SK-N-SH treated with all-trans-retinoic acid at 6 μM for 48 hours (cell line): Measurements from ENCODE around the gene SPN.

ENCODE experiments used
- ARNTL ChIP-seq: fragments of 450-650 bp; formaldehyde crosslinking; IDR thresholded peaks from 2 replicates; pipeline ENCODE4 v1.5.0; 2020; ENCODE audit warnings: low read depth, mild to moderate bottlenecking, moderate library complexity, borderline replicate concordance
- BACH2 ChIP-seq: fragments of 250-450 bp; sonication (Bioruptor Pico); IDR thresholded peaks from 2 replicates; pipeline ENCODE4 v1.9.0; 2021; ENCODE audit warnings: mild to moderate bottlenecking, borderline replicate concordance
- CSDC2 ChIP-seq: fragments of 250-450 bp; sonication (Bioruptor Pico); IDR thresholded peaks from 2 replicates; pipeline ENCODE4 v1.5.0; 2020; ENCODE audit warnings: mild to moderate bottlenecking, moderate library complexity
- ESRRG ChIP-seq: fragments of 250-450 bp; sonication (Bioruptor Pico); IDR thresholded peaks from 2 replicates; pipeline ENCODE4 v1.6.1; 2021; ENCODE audit warnings: mild to moderate bottlenecking
- ISL1 ChIP-seq: fragments of 250-450 bp; sonication (Bioruptor Pico); IDR thresholded peaks from 2 replicates; pipeline ENCODE4 v2.1.2; 2022; ENCODE audit warnings: mild to moderate bottlenecking, moderate library complexity
- OSR1 ChIP-seq: fragments of 250-450 bp; sonication (Bioruptor Pico); IDR thresholded peaks from 2 replicates; pipeline ENCODE4 v1.8.0; 2022; ENCODE audit warnings: moderate library complexity, mild to moderate bottlenecking, inconsistent platforms
- RARB ChIP-seq: fragments of 250-450 bp; sonication (Bioruptor Pico); IDR thresholded peaks from 2 replicates; pipeline ENCODE4 v1.8.0; 2021; ENCODE audit warnings: mild to moderate bottlenecking, moderate library complexity
- SNAI2 ChIP-seq: fragments of 250-450 bp; sonication (Bioruptor Pico); IDR thresholded peaks from 2 replicates; pipeline ENCODE4 v1.5.0; 2020; ENCODE audit warnings: mild to moderate bottlenecking, moderate library complexity
- TCF4 ChIP-seq: fragments of 250-450 bp; sonication (Bioruptor Pico); IDR thresholded peaks from 2 replicates; pipeline ENCODE4 v1.8.0; 2021; ENCODE audit warnings: mild to moderate bottlenecking, moderate library complexity, borderline replicate concordance
- TOX ChIP-seq: fragments of 250-450 bp; sonication (Bioruptor Pico); IDR thresholded peaks from 2 replicates; pipeline ENCODE4 v1.8.0; 2021; ENCODE audit warnings: mild to moderate bottlenecking, moderate library complexity, borderline replicate concordance
- TSHZ2 ChIP-seq: fragments of 250-450 bp; sonication (Bioruptor Pico); IDR thresholded peaks from 2 replicates; pipeline ENCODE4 v1.5.0; 2020; ENCODE audit warnings: mild to moderate bottlenecking, moderate library complexity
- ZFP3 ChIP-seq: fragments of 250-450 bp; sonication (Bioruptor Pico); IDR thresholded peaks from 2 replicates; pipeline ENCODE4 v1.5.0; 2020; ENCODE audit warnings: mild to moderate bottlenecking, moderate library complexity
- ZFP30 ChIP-seq: fragments of 450-650 bp; formaldehyde crosslinking; IDR thresholded peaks from 2 replicates; pipeline ENCODE4 v1.5.0; 2022; ENCODE audit warnings: mild to moderate bottlenecking, moderate library complexity
- TF ChIP-seq, protein P1 (sequence below): fragments of 250-450 bp; sonication (Bioruptor Pico); IDR thresholded peaks from 2 replicates; pipeline ENCODE4 v1.8.0; 2020; ENCODE audit warnings: mild to moderate bottlenecking, moderate library complexity, borderline replicate concordance

GRCh38 chr16:29653471-29653870 lies 9.6 kb upstream of the SPN start:
- no peak for TF ChIP-seq ZFP3 (CRISPR knock-in tag)
- no peak for TF ChIP-seq RARB (CRISPR knock-in tag)
- no peak for TF ChIP-seq BACH2 (CRISPR knock-in tag)
- TF ChIP-seq TCF4 (CRISPR knock-in tag): no peak
- TF ChIP-seq ARNTL (CRISPR knock-in tag): no peak
- no peak for TF ChIP-seq TOX
- TF ChIP-seq, protein P1, sequence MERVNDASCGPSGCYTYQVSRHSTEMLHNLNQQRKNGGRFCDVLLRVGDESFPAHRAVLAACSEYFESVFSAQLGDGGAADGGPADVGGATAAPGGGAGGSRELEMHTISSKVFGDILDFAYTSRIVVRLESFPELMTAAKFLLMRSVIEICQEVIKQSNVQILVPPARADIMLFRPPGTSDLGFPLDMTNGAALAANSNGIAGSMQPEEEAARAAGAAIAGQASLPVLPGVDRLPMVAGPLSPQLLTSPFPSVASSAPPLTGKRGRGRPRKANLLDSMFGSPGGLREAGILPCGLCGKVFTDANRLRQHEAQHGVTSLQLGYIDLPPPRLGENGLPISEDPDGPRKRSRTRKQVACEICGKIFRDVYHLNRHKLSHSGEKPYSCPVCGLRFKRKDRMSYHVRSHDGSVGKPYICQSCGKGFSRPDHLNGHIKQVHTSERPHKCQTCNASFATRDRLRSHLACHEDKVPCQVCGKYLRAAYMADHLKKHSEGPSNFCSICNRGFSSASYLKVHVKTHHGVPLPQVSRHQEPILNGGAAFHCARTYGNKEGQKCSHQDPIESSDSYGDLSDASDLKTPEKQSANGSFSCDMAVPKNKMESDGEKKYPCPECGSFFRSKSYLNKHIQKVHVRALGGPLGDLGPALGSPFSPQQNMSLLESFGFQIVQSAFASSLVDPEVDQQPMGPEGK (CRISPR knock-in tag): no peak
- TF ChIP-seq ZFP30 (CRISPR knock-in tag): no peak
- no peak for TF ChIP-seq ESRRG (CRISPR knock-in tag)
- TF ChIP-seq OSR1 (CRISPR knock-in tag): no peak
- no peak for TF ChIP-seq CSDC2 (CRISPR knock-in tag)
- TF ChIP-seq SNAI2: no peak
- no peak for TF ChIP-seq TSHZ2 (CRISPR knock-in tag)
- no peak for TF ChIP-seq ISL1 (CRISPR knock-in tag)
